Liver (tissue), 9 donors: ENCODE results near the gene ARHGEF19. TPM values are rescaled to one million over a fixed set of nuclear protein-coding genes. Genes with fewer than 3 reads are reported as not detected.
A peak's percentile ranks its signal among the peaks of the same experiment; 100 is the strongest.

Experiments
- DNase-seq: peaks from one replicate; pipeline ENCODE4 v3.0.0-alpha.2; 2017; ENCODE audit warnings: low spot score
- H3K27ac ChIP-seq, 2 donors: one replicate each; pipeline ENCODE4 v1.7.0; 2013; ENCODE audit warnings: inconsistent platforms in 2 of 2, low read length in 2 of 2, control low read depth in 1 of 2, low read depth in 1 of 2, mild to moderate bottlenecking in 1 of 2
- H3K27me3 ChIP-seq, 4 donors: one replicate each; pipeline versions ENCODE4 v1.6.1 to v1.7.0; 2013; ENCODE audit warnings: low read length in 3 of 4, inconsistent platforms in 1 of 4, mild to moderate bottlenecking in 1 of 4, moderate library complexity in 1 of 4; ENCODE audit not compliant: control insufficient read depth in 4 of 4, insufficient read depth in 4 of 4
- H3K36me3 ChIP-seq, 4 donors: one replicate each; pipeline versions ENCODE4 v1.6.1 to v1.7.0; 2013; ENCODE audit warnings: low read length in 3 of 4, mild to moderate bottlenecking in 3 of 4, low read depth in 1 of 4, moderate library complexity in 1 of 4; ENCODE audit not compliant: control insufficient read depth in 4 of 4, insufficient read depth in 3 of 4
- H3K4me1 ChIP-seq, 4 donors: one replicate each; pipeline versions ENCODE4 v1.6.1 to v1.7.0; 2013; ENCODE audit warnings: low read length in 3 of 4, mild to moderate bottlenecking in 3 of 4, moderate library complexity in 1 of 4; ENCODE audit not compliant: control insufficient read depth in 4 of 4, insufficient read depth in 4 of 4
- H3K4me3 ChIP-seq, 3 donors: one replicate each; pipeline versions ENCODE4 v1.6.1 to v1.7.0; 2013; ENCODE audit warnings: low read length in 3 of 3, control low read depth in 1 of 3, low read depth in 1 of 3, mild to moderate bottlenecking in 1 of 3
- H3K9ac ChIP-seq, 2 donors: one replicate each; pipeline ENCODE4 v1.7.0; 2013; ENCODE audit warnings: low read length in 2 of 2, mild to moderate bottlenecking in 2 of 2, moderate library complexity in 2 of 2, control low read depth in 1 of 2, low read depth in 1 of 2
- H3K9me3 ChIP-seq, 4 donors: one replicate each; pipeline versions ENCODE4 v1.6.1 to v1.7.0; 2013; ENCODE audit warnings: low read length in 3 of 4; ENCODE audit not compliant: control insufficient read depth in 4 of 4
- CTCF ChIP-seq: fragments of 150-350 bp; IDR thresholded peaks from 2 replicates; pipeline ENCODE4 v1.5.1; 2017; ENCODE audit warnings: improper control_type of control experiment, low read depth, low read length; ENCODE audit not compliant: missing input control
- EGR1 ChIP-seq, 2 donors: IDR thresholded peaks; 2 replicates each; pipeline ENCODE4 v1.6.1; 2016 to 2018; ENCODE audit warnings: antibody characterized with exemption in 2 of 2, low read depth in 2 of 2
- GABPA ChIP-seq, 2 donors: IDR thresholded peaks in 1 of 2; conservative IDR thresholded peaks in 1 of 2; 2 replicates each; pipeline ENCODE4 v1.6.1; 2016; ENCODE audit warnings: antibody characterized with exemption in 2 of 2, mild to moderate bottlenecking in 1 of 2, moderate library complexity in 1 of 2
- HNF4A ChIP-seq, 2 donors: conservative IDR thresholded peaks; 2 replicates each; pipeline ENCODE4 v1.6.1; 2016; ENCODE audit warnings: antibody characterized with exemption in 2 of 2, mild to moderate bottlenecking in 2 of 2
- HNF4G ChIP-seq: IDR thresholded peaks from 2 replicates; pipeline ENCODE4 v1.6.1; 2016; ENCODE audit warnings: antibody characterized with exemption
- JUND ChIP-seq, 2 donors: IDR thresholded peaks; 2 replicates each; pipeline ENCODE4 v1.6.1; 2016; ENCODE audit warnings: antibody characterized with exemption in 2 of 2
- NR2F2 ChIP-seq: IDR thresholded peaks from 2 replicates; pipeline ENCODE4 v1.6.1; 2016; ENCODE audit warnings: antibody characterized with exemption
- RAD21 ChIP-seq, 2 donors: IDR thresholded peaks; 2 replicates each; pipeline ENCODE4 v1.6.1; 2016; ENCODE audit warnings: antibody characterized with exemption in 2 of 2, mild to moderate bottlenecking in 2 of 2
- RXRA ChIP-seq, 2 donors: IDR thresholded peaks; 2 replicates each; pipeline ENCODE4 v1.6.1; 2017 to 2018; ENCODE audit warnings: antibody characterized with exemption in 2 of 2, mild to moderate bottlenecking in 1 of 2
- SP1 ChIP-seq: IDR thresholded peaks from 2 replicates; pipeline ENCODE4 v1.6.1; 2018; ENCODE audit warnings: antibody characterized with exemption, mild to moderate bottlenecking
- YY1 ChIP-seq: IDR thresholded peaks from 2 replicates; pipeline ENCODE4 v1.6.1; 2016; ENCODE audit warnings: antibody characterized with exemption, mild to moderate bottlenecking
- WGBS: extraction: QIAGEN DNeasy Blood & Tissue Kit; methylation state at CpG from one replicate; pipeline ENCODE4 v1.1.7; 2013; 5-methylcytosine and 5-hydroxymethylcytosine counted together
- polyA plus RNA-seq, 2 donors: library from polyadenylated mRNA; stranded (reverse) in 1 of 2; unstranded in 1 of 2; fragments of 200-250 nt in 1 of 2; fragments of >200 nt in 1 of 2; fragmentation: Nextera tagmentation in 1 of 2; extraction: Ambion mirVana in 1 of 2; gene quantifications; one replicate each; pipeline versions ENCODE4 v1.2.1 to v1.2.3, GENCODE V29; 2013 to 2015
- total RNA-seq, 2 donors: library from RNA; depleted of rRNA; stranded (reverse); fragments of >200 nt; gene quantifications; one replicate each; pipeline ENCODE4 v1.2.3, GENCODE V29; 2014
- TF ChIP-seq, protein P1 (sequence below): IDR thresholded peaks from 2 replicates; pipeline ENCODE4 v1.6.1; 2016; ENCODE audit warnings: antibody characterized with exemption
- TF ChIP-seq, protein P2 (sequence below): IDR thresholded peaks from 2 replicates; pipeline ENCODE4 v1.6.1; 2016; ENCODE audit warnings: antibody characterized with exemption
- TF ChIP-seq, protein P3 (sequence below): IDR thresholded peaks from 2 replicates; pipeline ENCODE4 v1.6.1; 2016; ENCODE audit warnings: antibody characterized with exemption
- donor health status: healthy.
- donor health status: healthy.
- donor health status: healthy.
- donor health status: healthy.
- donor health status: healthy.

The ARHGEF19 gene
- total and polyA plus RNA-seq, 4 donors = 0.79 to 3.2 (median 2.5) TPM

DNA sequence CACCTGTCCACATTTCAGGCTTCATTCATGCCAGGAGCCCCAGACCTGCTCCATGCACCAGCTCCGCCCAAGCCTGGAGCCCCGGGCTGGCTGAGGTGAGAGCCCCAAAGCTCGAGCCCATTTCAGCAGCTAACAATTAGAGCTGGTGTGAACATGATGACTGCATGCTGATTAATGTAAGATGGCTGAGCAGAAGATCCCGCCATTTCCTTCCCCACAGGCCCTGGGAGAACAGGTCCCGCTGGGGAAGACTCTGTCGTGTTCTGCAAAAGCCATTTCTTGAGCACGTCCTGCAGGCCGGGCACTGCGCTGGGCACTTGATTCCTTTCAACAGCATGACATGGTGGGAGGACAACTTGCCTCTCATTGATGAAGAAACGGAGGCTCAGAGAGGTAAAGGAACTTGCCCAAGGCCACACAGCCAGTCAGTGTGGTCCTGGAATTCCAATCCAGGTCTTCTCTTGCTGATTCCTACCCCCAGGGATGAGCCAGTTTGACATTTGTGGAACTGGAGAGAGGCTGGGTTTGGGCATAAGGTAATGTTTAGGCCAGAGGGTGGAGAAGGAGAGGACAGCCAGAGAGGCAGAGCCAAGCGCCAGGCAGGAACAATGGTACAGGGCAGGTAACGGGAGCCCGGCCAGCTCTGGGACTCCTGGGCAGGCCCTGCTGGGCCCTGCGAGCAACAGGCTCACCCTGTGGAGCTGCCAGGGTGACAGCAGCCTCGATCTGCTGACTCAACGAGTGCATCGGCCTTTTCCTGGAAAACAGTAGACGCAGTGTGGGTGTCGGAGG, 28.5 kb downstream of the ARHGEF19 start:
- H3K4me1 ChIP-seq = peaks cover 13 to 63% (median 42%) of the 10 kb centered on the region in 4 donors
- H3K27ac ChIP-seq = peak overlapping the region; percentile 83 to 84
- no peak for DNase-seq
- no peak overlapping the region for H3K4me3 ChIP-seq
- WGBS = 58% methylated on average over 19 of the region's 19 CpGs
- no peaks in the 10 kb centered on the region for H3K36me3 ChIP-seq
- H3K27me3 ChIP-seq = no peaks in the 10 kb centered on the region
- no peak overlapping the region for H3K9ac ChIP-seq
- TF ChIP-seq YY1 = peak; percentile 40
- TF ChIP-seq RXRA (IDR thresholded peaks at IDR 0.05) = peak; percentile 85 to 86
- peak; percentile 60 for TF ChIP-seq SP1
- TF ChIP-seq EGR1 (IDR thresholded peaks at IDR 0.05; ENCODE audit: low read depth in 2 of 2) = no peak
- TF ChIP-seq, protein P1, sequence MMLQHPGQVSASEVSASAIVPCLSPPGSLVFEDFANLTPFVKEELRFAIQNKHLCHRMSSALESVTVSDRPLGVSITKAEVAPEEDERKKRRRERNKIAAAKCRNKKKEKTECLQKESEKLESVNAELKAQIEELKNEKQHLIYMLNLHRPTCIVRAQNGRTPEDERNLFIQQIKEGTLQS = no peak
- no peak for TF ChIP-seq HNF4G
- TF ChIP-seq RAD21 (IDR thresholded peaks at IDR 0.05) = peak; percentile 23 to 58
- no peak for TF ChIP-seq CTCF
- TF ChIP-seq JUND (IDR thresholded peaks at IDR 0.05) = peak in 1 of 2 donors; percentile 22
- TF ChIP-seq HNF4A (conservative IDR thresholded peaks at IDR 0.05) = peak; percentile 36 to 64
- no peaks in the 10 kb centered on the region for H3K9me3 ChIP-seq

DNA sequence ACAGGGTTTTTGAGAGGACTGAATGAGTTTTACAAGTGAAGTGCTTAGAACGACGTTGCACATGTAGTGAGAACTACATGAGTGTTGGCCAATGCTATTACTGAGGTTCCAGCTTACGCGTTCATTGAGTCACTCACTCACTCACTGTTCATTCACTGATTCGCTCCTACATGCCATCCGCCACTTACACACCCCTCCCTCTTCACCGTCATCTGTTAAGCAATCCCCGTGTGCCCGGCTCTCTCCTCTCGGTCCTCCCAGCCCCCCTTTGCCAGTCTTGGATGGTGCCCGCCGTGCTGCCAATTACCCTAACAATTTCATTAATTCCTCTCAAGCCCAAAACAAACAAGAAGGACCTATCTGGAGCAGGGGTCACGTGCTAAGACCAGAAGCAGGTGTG, 29.3 kb downstream of the ARHGEF19 start:
- H3K27ac ChIP-seq = peak overlapping the region; percentile 83 to 84
- H3K36me3 ChIP-seq = no peaks in the 10 kb centered on the region
- 26% methylated on average over 13 of the region's 13 CpGs for WGBS
- no peak overlapping the region for H3K9ac ChIP-seq
- H3K27me3 ChIP-seq = no peaks in the 10 kb centered on the region
- peaks cover 15 to 68% (median 44%) of the 10 kb centered on the region in 4 donors for H3K4me1 ChIP-seq
- DNase-seq = no peak
- TF ChIP-seq RAD21 (IDR thresholded peaks at IDR 0.05) (peak in 1 of 2 donors; percentile 17), YY1 (no peak), SP1 (peak; percentile 46), HNF4A (conservative IDR thresholded peaks at IDR 0.05) (peak; percentile 15 to 42), RXRA (IDR thresholded peaks at IDR 0.05) (peak; percentile 18 to 64), GABPA (IDR thresholded peaks at IDR 0.05 in 1 of 2, conservative IDR thresholded peaks at IDR 0.05 in 1 of 2) (no peak)
- TF ChIP-seq, protein P2, sequence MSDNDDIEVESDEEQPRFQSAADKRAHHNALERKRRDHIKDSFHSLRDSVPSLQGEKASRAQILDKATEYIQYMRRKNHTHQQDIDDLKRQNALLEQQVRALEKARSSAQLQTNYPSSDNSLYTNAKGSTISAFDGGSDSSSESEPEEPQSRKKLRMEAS = no peak
- no peaks in the 10 kb centered on the region for H3K9me3 ChIP-seq
- H3K4me3 ChIP-seq = no peak overlapping the region

GRCh38 chr1:16181887-16182719, 30.3 kb downstream of the ARHGEF19 start:
- Histone ChIP-seq H3K9ac (no peak overlapping the region), H3K27ac (peak overlapping the region; percentile 62 to 83), H3K4me1 (peaks cover 15 to 74% (median 49%) of the 10 kb centered on the region in 4 donors), H3K9me3 (no peaks in the 10 kb centered on the region), H3K27me3 (no peaks in the 10 kb centered on the region), H3K36me3 (no peaks in the 10 kb centered on the region), H3K4me3 (no peak overlapping the region)
- TF ChIP-seq, protein P1 = peak; percentile 89
- TF ChIP-seq YY1 (peak; percentile 55), RXRA (IDR thresholded peaks at IDR 0.05) (peak; percentile 82 to 87), RAD21 (IDR thresholded peaks at IDR 0.05) (peak in 1 of 2 donors; percentile 50), SP1 (peak; percentile 90), GABPA (IDR thresholded peaks at IDR 0.05 in 1 of 2, conservative IDR thresholded peaks at IDR 0.05 in 1 of 2) (no peak), JUND (IDR thresholded peaks at IDR 0.05) (peak; percentile 91 to 97), EGR1 (IDR thresholded peaks at IDR 0.05; ENCODE audit: low read depth in 2 of 2) (no peak), NR2F2 (peak; percentile 93), HNF4A (conservative IDR thresholded peaks at IDR 0.05) (peak; percentile 41 to 53)
- TF ChIP-seq, protein P3, sequence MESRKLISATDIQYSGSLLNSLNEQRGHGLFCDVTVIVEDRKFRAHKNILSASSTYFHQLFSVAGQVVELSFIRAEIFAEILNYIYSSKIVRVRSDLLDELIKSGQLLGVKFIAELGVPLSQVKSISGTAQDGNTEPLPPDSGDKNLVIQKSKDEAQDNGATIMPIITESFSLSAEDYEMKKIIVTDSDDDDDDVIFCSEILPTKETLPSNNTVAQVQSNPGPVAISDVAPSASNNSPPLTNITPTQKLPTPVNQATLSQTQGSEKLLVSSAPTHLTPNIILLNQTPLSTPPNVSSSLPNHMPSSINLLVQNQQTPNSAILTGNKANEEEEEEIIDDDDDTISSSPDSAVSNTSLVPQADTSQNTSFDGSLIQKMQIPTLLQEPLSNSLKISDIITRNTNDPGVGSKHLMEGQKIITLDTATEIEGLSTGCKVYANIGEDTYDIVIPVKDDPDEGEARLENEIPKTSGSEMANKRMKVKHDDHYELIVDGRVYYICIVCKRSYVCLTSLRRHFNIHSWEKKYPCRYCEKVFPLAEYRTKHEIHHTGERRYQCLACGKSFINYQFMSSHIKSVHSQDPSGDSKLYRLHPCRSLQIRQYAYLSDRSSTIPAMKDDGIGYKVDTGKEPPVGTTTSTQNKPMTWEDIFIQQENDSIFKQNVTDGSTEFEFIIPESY = no peak
- peak; percentile 57 for DNase-seq
- 51% methylated on average over 18 of the region's 18 CpGs for WGBS
